HG03066 (cell line): ENCODE measurements around the gene DOC2B.

Experiments used
- ATAC-seq: cut with Tn5 transposase; IDR thresholded peaks from one replicate; pipeline ENCODE4 v1.9.1; 2021; ENCODE audit warnings: low read depth; ENCODE audit not compliant: unreplicated experiment

The DOC2B gene

GRCh38 chr17:164303-165235, 16.9 kb downstream of the DOC2B start:
- ATAC-seq = no peak

DNA sequence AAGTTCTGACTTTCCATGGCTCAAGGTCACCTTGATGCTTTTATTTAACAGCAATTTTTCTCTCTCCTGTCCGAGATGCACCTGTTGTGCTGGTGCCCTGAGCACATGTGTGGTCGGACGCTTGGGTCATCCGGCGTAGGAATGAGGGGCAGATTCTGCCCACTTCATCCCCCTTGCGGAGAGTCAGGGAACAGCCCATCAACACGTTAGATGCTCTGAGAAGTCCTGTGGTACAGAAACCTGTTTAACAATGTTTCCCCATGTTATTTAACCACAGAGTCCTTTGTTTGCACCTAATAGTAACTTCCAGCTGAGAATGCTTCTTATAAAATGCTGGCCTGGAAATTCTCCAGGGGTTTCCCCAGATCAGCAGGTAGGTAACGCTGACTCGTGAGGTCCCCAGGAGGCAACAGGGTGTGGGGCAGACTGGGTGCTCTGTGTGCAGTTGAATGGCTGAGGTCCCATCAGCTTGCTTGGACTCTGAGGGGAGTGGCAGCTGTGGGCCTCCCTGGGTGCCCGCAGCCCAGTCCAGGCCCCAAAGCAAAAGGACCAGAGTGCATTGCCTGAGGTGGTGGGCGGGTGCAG, 17.8 kb downstream of the DOC2B start:
- no peak for ATAC-seq

- no peak for ATAC-seq
Measured at GRCh38 chr17:162689-163088, 18.8 kb downstream of the DOC2B start.

DNA sequence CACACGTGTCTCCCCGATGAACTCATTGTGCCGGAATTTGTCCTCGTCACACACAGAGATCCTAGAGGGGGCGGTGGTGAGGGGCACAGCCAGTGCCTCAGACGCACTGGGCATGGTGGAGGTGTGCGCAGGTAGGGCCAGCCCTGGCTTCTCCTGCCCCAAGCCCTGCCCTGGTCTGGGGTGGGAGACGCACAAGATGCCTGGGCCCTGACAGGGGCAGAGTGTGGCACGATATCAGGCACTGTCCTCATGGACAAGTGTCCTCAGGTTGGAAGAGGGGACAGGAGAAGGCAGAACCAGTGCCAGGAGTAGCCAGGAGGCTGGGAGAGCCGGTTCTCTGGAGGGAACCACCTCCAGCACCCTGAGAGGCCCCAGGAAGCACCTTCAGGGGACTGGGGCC, 20.0 kb downstream of the DOC2B start:
- no peak for ATAC-seq

DNA sequence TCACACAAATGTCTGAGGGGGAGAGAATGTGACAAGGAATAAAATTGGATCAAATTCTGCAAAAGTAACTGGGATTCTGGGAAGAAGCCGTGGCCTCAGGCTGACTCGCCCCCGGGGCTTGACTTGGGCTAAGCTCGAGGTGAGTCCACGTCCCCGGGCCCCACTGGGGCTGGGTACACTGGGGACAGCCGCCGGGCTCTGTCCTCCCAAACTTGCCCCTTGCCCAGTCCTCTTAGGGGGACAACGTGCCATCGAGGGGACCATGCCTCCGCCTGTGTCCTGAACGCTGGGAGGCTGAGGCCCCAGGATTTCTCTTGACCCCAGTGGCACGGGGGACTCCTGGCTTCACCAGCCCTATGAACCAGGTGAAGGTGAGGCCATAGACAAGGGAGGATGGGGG, 21.1 kb downstream of the DOC2B start:
- no peak for ATAC-seq

DNA sequence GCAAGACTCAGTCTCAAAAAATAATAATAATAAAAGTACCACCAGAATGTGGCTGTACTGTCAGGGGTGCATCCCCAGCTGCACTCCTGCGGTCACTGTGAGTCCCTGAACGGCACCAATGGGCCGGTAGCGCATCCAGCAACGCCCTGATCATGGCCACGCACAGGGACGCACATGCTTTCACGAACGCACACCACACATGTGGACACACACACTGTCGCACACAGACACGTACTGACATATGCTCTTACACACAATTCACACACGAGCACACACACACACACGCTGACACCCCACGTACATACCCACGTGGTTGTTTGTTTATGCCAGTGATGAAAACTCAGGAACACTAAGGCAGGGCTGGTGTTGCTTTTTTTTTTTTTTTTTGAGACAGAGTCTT, 21.8 kb downstream of the DOC2B start:
- no peak for ATAC-seq

GRCh38 chr17:158379-158778, 23.1 kb downstream of the DOC2B start:
- ATAC-seq = no peak

DNA sequence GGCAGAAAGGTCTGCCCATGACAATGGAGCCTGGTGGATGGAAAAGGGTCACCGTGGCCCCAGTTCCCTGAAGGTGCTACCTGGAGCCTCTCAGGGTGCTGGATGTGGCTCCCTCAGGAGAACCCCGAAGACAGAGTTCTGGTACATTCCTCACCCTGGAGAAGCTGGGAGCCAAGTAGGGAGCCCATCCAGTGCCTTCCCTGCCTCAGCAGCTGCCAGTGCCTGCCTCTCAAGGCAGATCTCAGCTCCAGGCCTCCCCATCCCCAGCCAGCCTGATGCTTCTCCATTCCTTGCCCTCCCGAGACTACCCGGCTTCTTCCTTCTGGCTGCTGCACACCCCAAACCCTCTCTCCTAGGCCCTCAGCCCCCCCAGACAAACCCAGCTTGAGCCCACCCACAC, 23.5 kb downstream of the DOC2B start:
- ATAC-seq = no peak

DNA sequence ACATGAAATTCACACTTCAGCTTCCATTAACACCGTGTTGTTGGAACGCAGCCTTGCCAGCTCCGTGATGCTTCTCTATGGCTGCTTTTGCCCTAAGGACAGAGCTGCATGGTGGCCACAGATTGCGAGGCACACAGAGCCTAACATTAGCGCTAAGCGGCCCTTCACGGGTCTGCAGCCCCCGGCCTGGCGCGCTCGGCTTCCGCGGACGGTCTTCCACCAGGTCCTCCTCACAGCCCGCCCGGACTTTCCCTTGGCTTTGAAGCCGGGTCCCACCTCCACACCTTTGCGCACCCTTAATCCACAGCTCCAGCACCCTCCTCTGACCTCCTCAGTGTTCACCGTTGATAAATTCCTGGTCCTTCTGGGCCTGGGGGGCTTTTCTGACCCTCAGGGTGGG, 24.5 kb downstream of the DOC2B start:
- no peak for ATAC-seq

DNA sequence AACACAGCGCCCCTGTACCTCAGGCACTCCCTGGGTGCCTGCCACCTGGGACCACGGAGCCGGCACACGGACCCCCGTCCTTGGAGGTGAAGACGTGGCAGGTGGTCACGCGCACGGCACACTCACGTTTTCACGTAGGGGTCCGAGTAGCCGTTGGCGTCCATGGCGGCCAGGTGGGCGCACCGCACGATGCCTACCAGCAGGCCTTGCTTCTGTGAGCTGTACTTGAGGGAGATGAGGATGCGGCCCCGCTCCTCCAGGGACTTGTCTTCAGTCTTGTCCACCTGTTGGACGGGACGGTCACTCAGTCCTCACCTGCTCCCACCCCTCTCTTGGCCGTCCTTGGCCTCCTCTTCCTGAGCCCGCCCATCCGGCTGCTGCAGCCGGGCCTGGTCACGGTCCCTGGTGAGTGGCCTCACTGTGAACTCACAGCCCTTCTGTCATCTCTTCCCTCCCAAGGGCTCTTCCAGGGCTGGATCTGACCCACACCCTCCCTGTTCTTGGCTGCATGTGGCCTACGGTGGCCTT, 25.3 kb downstream of the DOC2B start:
- ATAC-seq = no peak

GRCh38 chr17:155576-155975, 25.9 kb downstream of the DOC2B start:
- no peak for ATAC-seq

GRCh38 chr17:153851-154250, 27.6 kb downstream of the DOC2B start:
- ATAC-seq = no peak

- no peak for ATAC-seq
Measured at GRCh38 chr17:152860-153420, 28.5 kb downstream of the DOC2B start.

- ATAC-seq = no peak
Measured at GRCh38 chr17:151886-152859, 29.3 kb downstream of the DOC2B start.

DNA sequence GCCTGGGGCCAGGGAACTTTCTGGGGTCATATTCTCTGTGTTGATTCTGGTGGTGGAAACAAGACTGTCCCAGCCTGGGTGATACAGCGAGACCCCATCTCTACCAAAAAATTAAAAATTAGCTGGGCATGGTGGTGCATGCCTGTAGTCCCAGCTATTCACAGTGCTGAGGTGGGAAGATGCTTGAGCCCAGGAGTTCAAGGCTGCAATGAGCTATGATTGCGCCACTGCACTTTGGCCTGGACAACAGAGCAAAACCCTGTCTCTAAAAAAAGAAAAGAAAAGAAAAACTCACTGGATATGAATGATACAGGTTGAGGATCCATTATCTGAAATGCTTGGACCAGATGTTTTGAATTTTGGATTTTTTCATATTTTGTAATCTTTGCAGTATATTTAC, 30.4 kb downstream of the DOC2B start:
- no peak for ATAC-seq

DNA sequence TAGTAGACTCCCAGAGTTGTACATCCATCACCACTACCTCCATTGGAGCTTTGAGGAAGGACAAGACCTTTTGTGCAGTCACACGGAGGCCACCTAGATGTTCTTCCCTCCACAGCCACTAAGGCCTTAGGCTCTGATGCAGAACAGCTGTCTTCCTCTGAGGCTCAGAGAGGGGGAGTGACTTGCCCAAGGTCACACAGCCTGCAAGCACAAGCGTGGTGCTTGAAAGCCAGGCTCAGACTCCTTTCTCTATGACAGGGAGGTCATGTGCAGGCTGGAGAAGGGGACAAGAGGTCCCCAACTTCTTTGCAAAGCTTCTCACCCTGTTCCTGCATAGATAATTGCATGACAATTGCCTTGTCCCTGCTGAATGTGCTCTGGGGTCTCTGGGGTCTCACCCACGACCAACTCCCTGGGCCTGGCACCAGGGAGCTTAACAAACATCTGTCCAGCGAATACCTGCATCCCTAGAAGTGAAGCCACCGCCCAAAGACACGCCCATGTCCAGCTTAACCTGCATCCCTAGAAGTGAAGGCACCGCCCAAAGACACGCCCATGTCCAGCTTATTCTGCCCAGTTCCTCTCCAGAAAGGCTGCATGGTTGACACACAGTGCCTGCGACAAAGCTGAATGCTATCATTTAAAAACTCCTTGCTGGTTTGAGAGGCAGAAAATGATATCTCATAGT, 31.4 kb downstream of the DOC2B start:
- ATAC-seq = no peak

- ATAC-seq = no peak
Measured at GRCh38 chr17:149231-149630, 32.2 kb downstream of the DOC2B start.

DNA sequence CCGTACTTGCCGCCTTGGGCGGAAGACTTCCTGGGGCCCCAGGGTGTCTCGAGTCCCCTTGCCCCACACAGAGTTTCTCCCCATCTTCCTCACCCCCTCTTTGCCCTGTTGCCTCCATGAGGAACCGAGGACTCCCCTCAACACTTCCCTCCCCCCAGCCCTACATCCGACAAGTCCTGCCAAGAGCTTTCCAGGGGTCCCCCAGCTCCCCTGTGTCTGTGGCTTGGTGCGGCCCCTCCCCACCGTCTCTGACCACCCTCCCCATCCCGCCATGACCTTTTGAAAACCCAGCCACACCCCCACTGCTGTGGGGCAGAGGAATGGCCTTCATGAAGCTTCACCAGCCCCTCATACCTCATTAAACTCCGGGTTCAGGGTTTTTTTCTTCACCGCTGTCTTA, 32.7 kb downstream of the DOC2B start:
- ATAC-seq = no peak

DNA sequence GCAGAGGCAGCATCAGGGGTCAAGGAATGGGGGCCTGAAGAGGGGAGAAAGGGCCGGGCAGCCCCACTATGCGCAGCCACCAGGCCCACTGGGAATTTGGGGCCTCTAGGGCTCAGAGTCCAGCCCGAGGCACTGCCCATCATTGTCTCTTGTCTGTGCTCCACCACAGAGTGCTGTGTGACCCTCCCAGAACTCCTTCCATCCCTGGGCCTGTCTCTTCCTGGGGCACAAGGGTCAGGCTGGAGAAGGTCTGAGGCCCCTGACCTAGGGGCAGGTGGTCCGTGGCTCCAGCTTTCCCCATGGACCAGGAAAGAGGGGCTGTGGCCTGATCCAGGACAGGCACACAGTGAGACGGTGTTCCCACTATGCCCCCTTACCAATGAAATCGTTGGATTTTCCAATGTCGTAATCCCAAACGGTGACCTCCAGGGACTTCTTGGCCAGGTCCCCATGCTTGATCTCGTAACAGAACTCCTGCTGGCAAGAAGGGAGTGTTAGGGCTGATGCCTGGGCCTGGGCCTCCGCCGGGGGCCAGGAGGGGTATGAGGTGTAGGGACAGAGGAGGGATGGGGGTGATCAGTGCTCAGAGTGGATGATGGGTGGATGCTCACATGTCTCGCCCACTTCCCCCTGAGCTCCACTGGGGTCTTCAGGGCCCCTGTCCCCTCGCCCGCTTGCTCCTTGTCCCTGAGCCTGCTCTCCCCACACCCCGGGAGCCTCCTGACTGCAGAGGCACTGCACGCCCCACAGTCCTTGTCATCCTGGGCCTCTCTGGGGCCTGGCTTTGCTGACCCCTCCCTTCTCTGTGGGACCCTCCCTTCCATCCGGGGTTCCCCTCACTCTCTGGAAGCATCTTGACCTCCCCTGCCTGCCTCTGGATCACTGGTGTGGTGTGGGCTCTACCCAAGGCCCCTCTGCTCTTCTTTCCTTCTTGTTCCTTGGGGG, 33.4 kb downstream of the DOC2B start:
- ATAC-seq = no peak
